Gastrocnemius medialis (tissue), 4 donors: ENCODE results near the gene CFAP45. TPM values are rescaled to one million over a fixed set of nuclear protein-coding genes. Genes with fewer than 3 reads are reported as not detected.

Experiments
- ATAC-seq, 2 donors: fragments of 150-250 bp; one replicate each; pipeline ENCODE4 v1.9.1; 2016
- DNase-seq, 2 donors: peaks; one replicate each; pipeline ENCODE4 v3.0.0-alpha.2; 2019
- H3K27ac ChIP-seq, 4 donors: fragments of 200-600 bp; sonication (generic); 1 replicate in 1 of 4; 2 replicates in 3 of 4; pipeline ENCODE4 v1.5.1; 2016 to 2018; ENCODE audit warnings: mild to moderate bottlenecking in 2 of 4, moderate library complexity in 1 of 4
- H3K27me3 ChIP-seq, 3 donors: fragments of 200-600 bp; sonication (generic) in 2 of 3; 1 replicate in 1 of 3; 2 replicates in 2 of 3; pipeline versions ENCODE4 v1.5.1 to v1.6.0; 2016 to 2019; ENCODE audit warnings: mild to moderate bottlenecking in 1 of 3, moderate library complexity in 1 of 3
- H3K36me3 ChIP-seq, 2 donors: fragments of 200-600 bp; sonication (generic) in 1 of 2; one replicate each; pipeline ENCODE4 v1.5.1; 2017 to 2018
- H3K4me1 ChIP-seq, 2 donors: fragments of 200-600 bp; sonication (generic) in 1 of 2; one replicate each; pipeline ENCODE4 v1.5.1; 2016 to 2017; ENCODE audit warnings: mild to moderate bottlenecking in 2 of 2
- H3K4me3 ChIP-seq, 4 donors: fragments of 200-600 bp; sonication (generic) in 3 of 4; 1 replicate in 1 of 4; 2 replicates in 3 of 4; pipeline ENCODE4 v1.5.1; 2016 to 2019; ENCODE audit warnings: mild to moderate bottlenecking in 2 of 4
- H3K9me3 ChIP-seq, 3 donors: fragments of 200-600 bp; sonication (generic) in 2 of 3; 1 replicate in 1 of 3; 2 replicates in 2 of 3; pipeline ENCODE4 v1.5.1; 2016 to 2019
- CTCF ChIP-seq, 5 experiments: fragments of 450-650 bp in 3 of 5; fragments of 200-600 bp in 2 of 5; sonication (generic) in 2 of 5; IDR thresholded peaks in 4 of 5; conservative IDR thresholded peaks in 1 of 5; 1 replicate in 4 of 5; 2 replicates in 1 of 5; pipeline ENCODE4 v1.5.1; 2016 to 2019; ENCODE audit warnings: antibody characterized with exemption in 5 of 5, mild to moderate bottlenecking in 3 of 5, moderate library complexity in 3 of 5
- POLR2A ChIP-seq, 2 donors: fragments of 450-650 bp; IDR thresholded peaks; one replicate each; pipeline ENCODE4 v1.6.1; 2017; ENCODE audit warnings: antibody characterized with exemption in 2 of 2, mild to moderate bottlenecking in 2 of 2, moderate library complexity in 2 of 2
- in situ Hi-C, 4 donors: fragments of 200-750 bp; cut with MboI; loops; one replicate each; pipeline versions ENCODE4 v1.15.0 to v1.8.0; 2017; ENCODE audit warnings: low sequenced_read_pairs in 4 of 4
- intact Hi-C: fragments of 100-400 bp; cut with DNase I; formaldehyde crosslinking; loops from one replicate; pipeline ENCODE4 v1.15.1; 2023; ENCODE audit warnings: low total_unique reads
- microRNA-seq, 2 donors: library from miRNA; unstranded; fragments of <30 nt; microRNA quantifications; one replicate each; pipeline ENCODE4, GENCODE V29; 2016; ENCODE audit warnings: borderline replicate concordance in 2 of 2
- total RNA-seq, 4 donors: library from RNA; depleted of rRNA; stranded (reverse); fragments of >200 nt; gene quantifications; one replicate each; pipeline versions ENCODE4 v1.1.0 to v1.2.3, GENCODE V29; 2016

The CFAP45 gene
- total RNA-seq, 4 donors from 2014 or later, result not detected

GRCh38 chr1:159827102-159827490 lies 72.9 kb downstream of the CFAP45 start:
- no peak for DNase-seq
- Histone ChIP-seq H3K4me1 (peaks cover 0 to 10% of the 10 kb centered on the region in 2 donors), H3K9me3 (no peaks in the 10 kb centered on the region), H3K36me3 (no peaks in the 10 kb centered on the region), H3K27ac (no peak overlapping the region), H3K27me3 (peaks cover 0 to 4% (median 2%) of the 10 kb centered on the region in 3 donors), H3K4me3 (no peak overlapping the region)
- in situ Hi-C loops (no loop called here), intact Hi-C loops (no loop called here)
- TF ChIP-seq CTCF (IDR thresholded peaks at IDR 0.05 in 4 of 5, conservative IDR thresholded peaks at IDR 0.05 in 1 of 5) (no peak), POLR2A (IDR thresholded peaks at IDR 0.05) (no peak)
- no peak for ATAC-seq

- TF ChIP-seq CTCF (IDR thresholded peaks at IDR 0.05 in 4 of 5, conservative IDR thresholded peaks at IDR 0.05 in 1 of 5), result no peak
- TF ChIP-seq POLR2A (IDR thresholded peaks at IDR 0.05), result no peak
- Histone ChIP-seq H3K9me3 (no peaks in the 10 kb centered on the region), H3K27ac (no peak within 1 kb of the TSS), H3K36me3 (no peaks in the 10 kb centered on the region), H3K27me3 (peaks cover 0 to 4% (median 2%) of the 10 kb centered on the region in 3 donors), H3K4me1 (peaks cover 0 to 10% of the 10 kb centered on the region in 2 donors), H3K4me3 (no peak within 1 kb of the TSS)
- in situ Hi-C loops, result no loop called here
- ATAC-seq (peak in 1 of 2 donors; percentile 12), DNase-seq (peak; percentile 27 to 36)
- intact Hi-C loops, result no loop called here
Observed at GRCh38 chr1:159826441-159827101, 73.4 kb downstream of the CFAP45 start, which contains the start of gene SLAMF8. Gene SLAMF8, plus strand, starts transcription at chr1:159826873. Its CDS starts 26 bp downstream, at chr1:159826899.

- Histone ChIP-seq H3K9me3 (no peaks in the 10 kb centered on the region), H3K27ac (no peak overlapping the region), H3K36me3 (no peaks in the 10 kb centered on the region), H3K4me3 (no peak overlapping the region), H3K4me1 (peaks cover 0 to 5% of the 10 kb centered on the region in 2 donors), H3K27me3 (peaks cover 0 to 4% (median 2%) of the 10 kb centered on the region in 3 donors)
- intact Hi-C loops, result no loop called here
- in situ Hi-C loops, result no loop called here
- TF ChIP-seq POLR2A (IDR thresholded peaks at IDR 0.05) (no peak), CTCF (IDR thresholded peaks at IDR 0.05 in 4 of 5, conservative IDR thresholded peaks at IDR 0.05 in 1 of 5) (no peak)
- DNase-seq (no peak), ATAC-seq (no peak)
Observed at GRCh38 chr1:159825564-159825963, 74.4 kb downstream of the CFAP45 start.

- TF ChIP-seq POLR2A (IDR thresholded peaks at IDR 0.05) (no peak), CTCF (IDR thresholded peaks at IDR 0.05 in 4 of 5, conservative IDR thresholded peaks at IDR 0.05 in 1 of 5) (no peak)
- no peaks in the 10 kb centered on the region for H3K9me3 ChIP-seq
- H3K27me3 ChIP-seq, result peaks cover 0 to 4% (median 2%) of the 10 kb centered on the region in 3 donors
- no peak for DNase-seq
- no peak overlapping the region for H3K4me3 ChIP-seq
- H3K36me3 ChIP-seq, result no peaks in the 10 kb centered on the region
- H3K27ac ChIP-seq, result no peak overlapping the region
- no peaks in the 10 kb centered on the region for H3K4me1 ChIP-seq
- ATAC-seq, result no peak
- in situ Hi-C loops (no loop called here), intact Hi-C loops (no loop called here)
Observed at GRCh38 chr1:159823406-159823805, 76.6 kb downstream of the CFAP45 start.

Small RNA genes lying within 50 kb of the gene (microRNA-seq; reads per million reads assigned to microRNA genes)
- gene MIR4259, result 0 reads per million in 2 donors

Other genes starting within 250 kb of the CFAP45 start
- gene CRP, start 185.6 kb downstream of the CFAP45 start, total RNA-seq, result 10 to 100 TPM in 2 of 4 donors, not detected in 2; 11.0 to 26.7 TPM
- 10 to 100 TPM; 47.0 to 94.6 (median 77.2) TPM for gene DUSP23, start 119.2 kb downstream of the CFAP45 start, total RNA-seq
- not detected for gene FCRL6, start 97.8 kb downstream of the CFAP45 start, total RNA-seq
- gene SLAMF8, start 73.3 kb downstream of the CFAP45 start, total RNA-seq, result 1 to 10 TPM in 2 of 4 donors, under 1 TPM in 1, not detected in 1; 0.75 to 2.3 (median 2.0) TPM
- not detected for gene VSIG8, start 37.5 kb downstream of the CFAP45 start, total RNA-seq
- gene TAGLN2, start 25.3 kb upstream of the CFAP45 start, total RNA-seq, result 10 to 100 TPM; 28.8 to 48.2 (median 37.5) TPM
- gene IGSF9, start 45.4 kb upstream of the CFAP45 start, total RNA-seq, result under 1 TPM in 2 of 4 donors, not detected in 2; 0.10 to 0.11 TPM
- gene SLAMF9, start 54.1 kb upstream of the CFAP45 start, total RNA-seq, result not detected
- gene PIGM, start 131.8 kb upstream of the CFAP45 start, total RNA-seq, result under 1 TPM; 0.55 to 0.75 (median 0.72) TPM
- not detected for gene KCNJ10, start 170.0 kb upstream of the CFAP45 start, total RNA-seq
- not detected for gene KCNJ9, start 181.4 kb upstream of the CFAP45 start, total RNA-seq
- 10 to 100 TPM in 1 of 4 donors, 1 to 10 TPM in 3; 3.4 to 12.8 (median 8.7) TPM for gene IGSF8, start 198.5 kb upstream of the CFAP45 start, total RNA-seq
- 100 to 1,000 TPM; 281 to 710 (median 413) TPM for gene ATP1A2, start 215.6 kb upstream of the CFAP45 start, total RNA-seq